Fibroblast of lung (primary cell): ENCODE results near the gene CD200. TPM values are rescaled to one million over a fixed set of nuclear protein-coding genes. Genes with fewer than 3 reads are reported as not detected.

ENCODE experiments used
- DNase-seq, 2 donors: peaks; one replicate each; pipeline versions ENCODE4 v3.0.0 to v3.0.0-alpha.2; 2010; ENCODE audit warnings: low read depth in 2 of 2
- H2AFZ ChIP-seq: 2 replicates; pipeline ENCODE4 v1.5.1; 2012; ENCODE audit warnings: low read length, control low read depth, inconsistent platforms
- H3K27ac ChIP-seq: 2 replicates; pipeline ENCODE4 v1.5.1; 2011; ENCODE audit warnings: low read length, control low read depth; ENCODE audit not compliant: insufficient read depth
- H3K27me3 ChIP-seq: 2 replicates; pipeline ENCODE4 v1.5.1; 2011; ENCODE audit warnings: mild to moderate bottlenecking, low read length; ENCODE audit not compliant: control insufficient read depth, insufficient read depth
- H3K36me3 ChIP-seq: 2 replicates; pipeline ENCODE4 v1.5.1; 2011; ENCODE audit warnings: low read length; ENCODE audit not compliant: control insufficient read depth, insufficient read depth
- H3K4me1 ChIP-seq: 2 replicates; pipeline ENCODE4 v1.5.1; 2011; ENCODE audit warnings: low read length; ENCODE audit not compliant: control insufficient read depth, insufficient read depth; ENCODE audit errors: extremely low read depth
- H3K4me2 ChIP-seq: 2 replicates; pipeline ENCODE4 v1.5.1; 2011; ENCODE audit warnings: low read length, control low read depth; ENCODE audit not compliant: insufficient read depth; ENCODE audit errors: extremely low read depth
- H3K4me3 ChIP-seq, 4 experiments: fragments of 200-600 bp in 1 of 4; sonication (generic) in 1 of 4; replicated peaks in 1 of 4; 2 replicates each; pipeline ENCODE4 v1.5.1; 2011 to 2016; ENCODE audit warnings: low read length in 4 of 4, low read depth in 3 of 4, mild to moderate bottlenecking in 3 of 4, control low read depth in 2 of 4, inconsistent platforms in 1 of 4, mixed read lengths in 1 of 4; ENCODE audit not compliant: insufficient read depth in 1 of 4; ENCODE audit errors: control extremely low read depth in 1 of 4
- H3K79me2 ChIP-seq: 2 replicates; pipeline ENCODE4 v1.5.1; 2012; ENCODE audit warnings: mild to moderate bottlenecking, low read length, inconsistent platforms; ENCODE audit not compliant: control insufficient read depth, insufficient read depth
- H3K9ac ChIP-seq: 2 replicates; pipeline ENCODE4 v1.5.1; 2011; ENCODE audit warnings: mild to moderate bottlenecking, low read length, control low read depth; ENCODE audit not compliant: insufficient read depth
- H3K9me3 ChIP-seq: 2 replicates; pipeline ENCODE4 v1.5.1; 2012; ENCODE audit warnings: low read depth, low read length; ENCODE audit not compliant: control insufficient read depth, insufficient read depth
- H4K20me1 ChIP-seq: 2 replicates; pipeline ENCODE4 v1.5.1; 2011; ENCODE audit warnings: low read length; ENCODE audit not compliant: control insufficient read depth, insufficient read depth; ENCODE audit errors: extremely low read depth
- EZH2 ChIP-seq: IDR thresholded peaks from 2 replicates; pipeline ENCODE4 v1.5.1; 2012; ENCODE audit warnings: low read length, control low read depth, mild to moderate bottlenecking; ENCODE audit errors: missing control alignments
- polyA plus RNA-seq, 2 donors: library from polyadenylated mRNA; depleted of rRNA in 1 of 2; stranded (reverse) in 1 of 2; unstranded in 1 of 2; fragments of >200 nt; gene quantifications; 2 replicates each; pipeline ENCODE4 v1.2.1, GENCODE V29; 2011 to 2012; ENCODE audit warnings: missing spikeins in 1 of 2
- total RNA-seq: library from RNA; depleted of rRNA; stranded (reverse); fragments of >200 nt; gene quantifications from 2 replicates; pipeline ENCODE4 v1.2.1, GENCODE V29; 2014
- TF ChIP-seq, protein P1 (sequence below), 2 donors: IDR thresholded peaks in 1 of 2; conservative IDR thresholded peaks in 1 of 2; 1 replicate in 1 of 2; 2 replicates in 1 of 2; pipeline ENCODE4 v1.5.1; 2011 to 2012; ENCODE audit warnings: low read length in 2 of 2, control low read depth in 1 of 2, inconsistent platforms in 1 of 2, low read depth in 1 of 2, mild to moderate bottlenecking in 1 of 2

CD200 gene
- total and polyA plus RNA-seq, 2 donors (not counting 1 experiment from before 2014, with no cell fraction given) = 0.17 to 0.22 TPM

GRCh38 chr3:112390783-112391641, 58.1 kb downstream of the CD200 start:
- H3K4me2 ChIP-seq = peak overlapping the region; percentile 21
- H3K9ac ChIP-seq = no peak overlapping the region
- H4K20me1 ChIP-seq = no peaks in the 10 kb centered on the region
- peaks cover 8% of the 10 kb centered on the region for H3K4me1 ChIP-seq
- H3K36me3 ChIP-seq = no peaks in the 10 kb centered on the region
- TF ChIP-seq, protein P1, sequence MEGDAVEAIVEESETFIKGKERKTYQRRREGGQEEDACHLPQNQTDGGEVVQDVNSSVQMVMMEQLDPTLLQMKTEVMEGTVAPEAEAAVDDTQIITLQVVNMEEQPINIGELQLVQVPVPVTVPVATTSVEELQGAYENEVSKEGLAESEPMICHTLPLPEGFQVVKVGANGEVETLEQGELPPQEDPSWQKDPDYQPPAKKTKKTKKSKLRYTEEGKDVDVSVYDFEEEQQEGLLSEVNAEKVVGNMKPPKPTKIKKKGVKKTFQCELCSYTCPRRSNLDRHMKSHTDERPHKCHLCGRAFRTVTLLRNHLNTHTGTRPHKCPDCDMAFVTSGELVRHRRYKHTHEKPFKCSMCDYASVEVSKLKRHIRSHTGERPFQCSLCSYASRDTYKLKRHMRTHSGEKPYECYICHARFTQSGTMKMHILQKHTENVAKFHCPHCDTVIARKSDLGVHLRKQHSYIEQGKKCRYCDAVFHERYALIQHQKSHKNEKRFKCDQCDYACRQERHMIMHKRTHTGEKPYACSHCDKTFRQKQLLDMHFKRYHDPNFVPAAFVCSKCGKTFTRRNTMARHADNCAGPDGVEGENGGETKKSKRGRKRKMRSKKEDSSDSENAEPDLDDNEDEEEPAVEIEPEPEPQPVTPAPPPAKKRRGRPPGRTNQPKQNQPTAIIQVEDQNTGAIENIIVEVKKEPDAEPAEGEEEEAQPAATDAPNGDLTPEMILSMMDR (conservative IDR thresholded peaks at IDR 0.05 in 1 of 2, IDR thresholded peaks at IDR 0.05 in 1 of 2; ENCODE audit: low read depth in 1 of 2, low read length in 2 of 2) = no peak
- no peak for TF ChIP-seq EZH2
- H2AFZ ChIP-seq = peak overlapping the region; percentile 43
- no peaks in the 10 kb centered on the region for H3K9me3 ChIP-seq
- H3K27ac ChIP-seq = peak overlapping the region; percentile 84
- no peaks in the 10 kb centered on the region for H3K79me2 ChIP-seq
- H3K27me3 ChIP-seq = no peaks in the 10 kb centered on the region
- peak; percentile 91 to 99 for DNase-seq
- H3K4me3 ChIP-seq = no peak overlapping the region

DNA sequence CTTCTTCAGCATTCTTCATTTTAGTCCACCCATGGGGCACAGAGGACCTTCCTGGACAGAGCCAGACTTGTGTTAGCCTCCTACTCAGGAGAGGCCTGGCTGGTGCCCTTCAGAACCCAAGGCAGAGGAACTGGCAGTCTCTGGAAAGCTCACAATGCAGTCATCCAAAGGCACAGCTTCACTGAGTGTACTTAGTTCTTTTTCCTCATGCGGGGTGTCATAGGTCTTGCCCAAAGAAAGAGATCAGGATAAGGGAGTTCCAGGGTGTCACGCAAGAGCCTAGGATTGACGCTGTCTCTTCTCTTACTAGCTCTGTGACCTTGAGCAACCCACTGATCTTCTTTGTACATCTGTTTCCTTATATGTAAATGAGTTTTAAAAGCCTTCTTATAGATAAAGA, 58.7 kb downstream of the CD200 start:
- Histone ChIP-seq H3K9me3 (no peaks in the 10 kb centered on the region), H3K9ac (peak overlapping the region; percentile 38), H4K20me1 (no peaks in the 10 kb centered on the region), H3K79me2 (no peaks in the 10 kb centered on the region), H3K27ac (peak overlapping the region; percentile 84), H3K4me2 (peak overlapping the region; percentile 21), H3K4me1 (peaks cover 8% of the 10 kb centered on the region), H3K27me3 (no peaks in the 10 kb centered on the region), H2AFZ (peak overlapping the region; percentile 9), H3K36me3 (no peaks in the 10 kb centered on the region), H3K4me3 (no peak overlapping the region)
- no peak for DNase-seq
- TF ChIP-seq, protein P1 (conservative IDR thresholded peaks at IDR 0.05 in 1 of 2, IDR thresholded peaks at IDR 0.05 in 1 of 2; ENCODE audit: low read depth in 1 of 2, low read length in 2 of 2) = no peak
- TF ChIP-seq EZH2 = no peak

- no peak overlapping the region for H3K27ac ChIP-seq
- no peak overlapping the region for H3K4me3 ChIP-seq
- no peak overlapping the region for H3K4me2 ChIP-seq
- no peaks in the 10 kb centered on the region for H4K20me1 ChIP-seq
- no peaks in the 10 kb centered on the region for H3K9me3 ChIP-seq
- H3K27me3 ChIP-seq = no peaks in the 10 kb centered on the region
- DNase-seq = no peak
- no peaks in the 10 kb centered on the region for H3K36me3 ChIP-seq
- H2AFZ ChIP-seq = no peak overlapping the region
- H3K79me2 ChIP-seq = no peaks in the 10 kb centered on the region
- H3K9ac ChIP-seq = no peak overlapping the region
- TF ChIP-seq, protein P1 (conservative IDR thresholded peaks at IDR 0.05 in 1 of 2, IDR thresholded peaks at IDR 0.05 in 1 of 2; ENCODE audit: low read depth in 1 of 2, low read length in 2 of 2) = no peak
- TF ChIP-seq EZH2 = no peak
- H3K4me1 ChIP-seq = peaks cover 8% of the 10 kb centered on the region
These were observed 59.7 kb downstream of the CD200 start for GRCh38 chr3:112392393-112393359.
